ENCODE results near the gene MAP3K6. TPM values are rescaled to one million over a fixed set of nuclear protein-coding genes. Genes with fewer than 3 reads are reported as not detected.

The MAP3K6 gene
- total RNA-seq, 1 experiment from 2014 or later = 25.1 TPM

- Histone ChIP-seq H2AFZ (no peak overlapping the region), H3K4me3 (no peak overlapping the region), H3K36me3 (ENCODE audit: low read depth) (no peaks in the 10 kb centered on the region), H3K4me1 (replicated peaks; ENCODE audit: insufficient read depth) (no peaks in the 10 kb centered on the region), H3F3A (ENCODE audit: insufficient read depth, low read depth) (no peaks in the 10 kb centered on the region), H3K9me2 (ENCODE audit: insufficient read depth) (no peaks in the 10 kb centered on the region), H3K79me2 (ENCODE audit: low read depth) (no peaks in the 10 kb centered on the region), H3K27ac (no peak overlapping the region), H4K20me1 (ENCODE audit: insufficient read depth) (no peaks in the 10 kb centered on the region), H3K4me2 (no peak overlapping the region), H3K27me3 (ENCODE audit: insufficient read depth, low read depth) (no peaks in the 10 kb centered on the region), H3K9me3 (ENCODE audit: insufficient read depth, low read depth) (no peaks in the 10 kb centered on the region)
- no peak for TF ChIP-seq EZH2 (IDR thresholded peaks at IDR 0.05; ENCODE audit: low read depth)
- no peak for TF ChIP-seq CTCF (conservative IDR thresholded peaks at IDR 0.05)
- intact Hi-C loops (cut with micrococcal nuclease; ENCODE audit: unreplicated experiment) = no loop called here
- DNase-seq = no peak
- CTCF ChIA-PET = interaction anchor here (0.7 to 0.9 kb wide), 2 partner anchors 93 to 214 kb away, joined by 3 read pairs; no protein-coding TSS in a partner anchor
- POLR2A ChIA-PET (ENCODE audit: unreplicated experiment) = no interaction called here
- no TSS peak for BruUV-seq (replicated peaks)
These were observed 27.5 kb upstream of the MAP3K6 start for GRCh38 chr1:27394282-27394658.

DNA sequence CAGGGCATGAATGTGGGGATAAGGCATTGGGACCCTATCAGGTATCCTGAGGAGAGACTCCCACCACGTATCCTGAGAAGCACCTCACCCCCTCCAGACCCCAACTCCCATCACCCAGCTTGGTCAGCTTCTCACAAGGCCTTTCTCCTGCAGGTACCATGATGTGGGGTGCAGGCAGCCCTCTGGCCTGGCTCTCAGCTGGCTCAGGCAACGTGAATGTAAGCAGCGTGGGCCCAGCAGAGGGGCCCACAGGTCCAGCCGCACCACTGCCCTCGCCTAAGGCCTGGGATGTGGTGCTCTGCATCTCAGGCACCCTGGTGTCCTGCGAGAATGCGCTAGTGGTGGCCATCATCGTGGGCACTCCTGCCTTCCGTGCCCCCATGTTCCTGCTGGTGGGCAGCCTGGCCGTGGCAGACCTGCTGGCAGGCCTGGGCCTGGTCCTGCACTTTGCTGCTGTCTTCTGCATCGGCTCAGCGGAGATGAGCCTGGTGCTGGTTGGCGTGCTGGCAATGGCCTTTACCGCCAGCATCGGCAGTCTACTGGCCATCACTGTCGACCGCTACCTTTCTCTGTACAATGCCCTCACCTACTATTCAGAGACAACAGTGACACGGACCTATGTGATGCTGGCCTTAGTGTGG lies 27.0 kb upstream of the MAP3K6 start:
- no peak for DNase-seq
- BruUV-seq (replicated peaks) = no TSS peak
- no peaks in the 10 kb centered on the region for H3F3A ChIP-seq (ENCODE audit: insufficient read depth, low read depth)
- no peak overlapping the region for H2AFZ ChIP-seq
- ChIA-PET POLR2A (ENCODE audit: unreplicated experiment) (no interaction called here), CTCF (interaction anchor here (0.6 kb wide), 1 partner anchor 701 kb away, joined by 3 read pairs; no protein-coding TSS in a partner anchor)
- no peaks in the 10 kb centered on the region for H3K9me2 ChIP-seq (ENCODE audit: insufficient read depth)
- no peaks in the 10 kb centered on the region for H3K27me3 ChIP-seq (ENCODE audit: insufficient read depth, low read depth)
- no peak overlapping the region for H3K27ac ChIP-seq
- H3K9me3 ChIP-seq (ENCODE audit: insufficient read depth, low read depth) = no peaks in the 10 kb centered on the region
- H4K20me1 ChIP-seq (ENCODE audit: insufficient read depth) = no peaks in the 10 kb centered on the region
- H3K4me1 ChIP-seq (replicated peaks; ENCODE audit: insufficient read depth) = no peaks in the 10 kb centered on the region
- H3K36me3 ChIP-seq (ENCODE audit: low read depth) = no peaks in the 10 kb centered on the region
- no peak overlapping the region for H3K4me3 ChIP-seq
- intact Hi-C loops (cut with micrococcal nuclease; ENCODE audit: unreplicated experiment) = no loop called here
- H3K4me2 ChIP-seq = no peak overlapping the region
- no peaks in the 10 kb centered on the region for H3K79me2 ChIP-seq (ENCODE audit: low read depth)
- no peak for TF ChIP-seq CTCF (conservative IDR thresholded peaks at IDR 0.05)
- no peak for TF ChIP-seq EZH2 (IDR thresholded peaks at IDR 0.05; ENCODE audit: low read depth)

GRCh38 chr1:27392778-27393635 lies 26.2 kb upstream of the MAP3K6 start:
- TF ChIP-seq EZH2 (IDR thresholded peaks at IDR 0.05; ENCODE audit: low read depth) (no peak), CTCF (conservative IDR thresholded peaks at IDR 0.05) (no peak)
- intact Hi-C loops (cut with micrococcal nuclease; ENCODE audit: unreplicated experiment) = no loop called here

More at GRCh38 chr1:27392778-27393635, 26.2 kb upstream of the MAP3K6 start:
- Histone ChIP-seq H3K4me2 (peak overlapping the region; percentile 85), H3K36me3 (ENCODE audit: low read depth) (no peaks in the 10 kb centered on the region), H3K4me1 (replicated peaks; ENCODE audit: insufficient read depth) (no peaks in the 10 kb centered on the region), H3F3A (ENCODE audit: insufficient read depth, low read depth) (no peaks in the 10 kb centered on the region), H3K79me2 (ENCODE audit: low read depth) (no peaks in the 10 kb centered on the region), H3K27me3 (ENCODE audit: insufficient read depth, low read depth) (no peaks in the 10 kb centered on the region), H3K27ac (no peak overlapping the region), H3K4me3 (peak overlapping the region; percentile 66), H3K9me2 (ENCODE audit: insufficient read depth) (no peaks in the 10 kb centered on the region), H2AFZ (peak overlapping the region; percentile 86), H4K20me1 (ENCODE audit: insufficient read depth) (no peaks in the 10 kb centered on the region), H3K9me3 (ENCODE audit: insufficient read depth, low read depth) (no peaks in the 10 kb centered on the region)
- POLR2A ChIA-PET (ENCODE audit: unreplicated experiment) = no interaction called here
- DNase-seq = no peak
- CTCF ChIA-PET = interaction anchor here (0.6 kb wide), 1 partner anchor 700 kb away, joined by 3 read pairs; no protein-coding TSS in a partner anchor
- BruUV-seq (replicated peaks) = no TSS peak

All from PC-9 (cell line).